ENCODE results near the gene NPR2.

NPR2 gene

GRCh38 chr9:35839926-35840325, 48.5 kb downstream of the NPR2 start:
- FAIRE-seq (no peak), DNase-seq (ENCODE audit: insufficient read length, low spot score) (no peak)
- TF ChIP-seq POLR2A (IDR thresholded peaks at IDR 0.05; ENCODE audit: low read depth, low read length), result no peak

- no peak for DNase-seq (ENCODE audit: insufficient read length, low spot score)
- no peak for FAIRE-seq
- TF ChIP-seq POLR2A (IDR thresholded peaks at IDR 0.05; ENCODE audit: low read depth, low read length), result no peak
These were observed 49.7 kb downstream of the NPR2 start for GRCh38 chr9:35840881-35841644.

- FAIRE-seq (no peak), DNase-seq (ENCODE audit: insufficient read length, low spot score) (no peak)
- no peak for TF ChIP-seq POLR2A (IDR thresholded peaks at IDR 0.05; ENCODE audit: low read depth, low read length)
These were observed 50.2 kb downstream of the NPR2 start for GRCh38 chr9:35841645-35841900.

GRCh38 chr9:35842020-35842745, 50.8 kb downstream of the NPR2 start:
- DNase-seq (ENCODE audit: insufficient read length, low spot score), result no peak
- no peak for FAIRE-seq
- no peak for TF ChIP-seq POLR2A (IDR thresholded peaks at IDR 0.05; ENCODE audit: low read depth, low read length)

- TF ChIP-seq POLR2A (IDR thresholded peaks at IDR 0.05; ENCODE audit: low read depth, low read length), result no peak
- FAIRE-seq, result no peak
- no peak for DNase-seq (ENCODE audit: insufficient read length, low spot score)
These were observed 51.4 kb downstream of the NPR2 start for GRCh38 chr9:35842795-35843194.

- DNase-seq (ENCODE audit: insufficient read length, low spot score) (peak; percentile 63), FAIRE-seq (no peak)
- no peak for TF ChIP-seq POLR2A (IDR thresholded peaks at IDR 0.05; ENCODE audit: low read depth, low read length)
These were observed 53.4 kb downstream of the NPR2 start for GRCh38 chr9:35844628-35845270.

GRCh38 chr9:35845824-35846771, 54.7 kb downstream of the NPR2 start:
- FAIRE-seq, result no peak
- no peak for DNase-seq (ENCODE audit: insufficient read length, low spot score)
- no peak for TF ChIP-seq POLR2A (IDR thresholded peaks at IDR 0.05; ENCODE audit: low read depth, low read length)

- no peak for TF ChIP-seq POLR2A (IDR thresholded peaks at IDR 0.05; ENCODE audit: low read depth, low read length)
- DNase-seq (ENCODE audit: insufficient read length, low spot score), result peak; percentile 68
- FAIRE-seq, result peak; percentile 84
These were observed 56.6 kb downstream of the NPR2 start for GRCh38 chr9:35847792-35848572.

GRCh38 chr9:35852267-35852815, 61.0 kb downstream of the NPR2 start:
- no peak for FAIRE-seq
- TF ChIP-seq POLR2A (IDR thresholded peaks at IDR 0.05; ENCODE audit: low read depth, low read length), result no peak
- DNase-seq (ENCODE audit: insufficient read length, low spot score), result no peak

GRCh38 chr9:35852876-35853865, 61.8 kb downstream of the NPR2 start:
- no peak for FAIRE-seq
- no peak for TF ChIP-seq POLR2A (IDR thresholded peaks at IDR 0.05; ENCODE audit: low read depth, low read length)

GRCh38 chr9:35854091-35854762, 62.8 kb downstream of the NPR2 start:
- DNase-seq (ENCODE audit: insufficient read length, low spot score) (no peak), FAIRE-seq (no peak)
- TF ChIP-seq POLR2A (IDR thresholded peaks at IDR 0.05; ENCODE audit: low read depth, low read length), result no peak

More at GRCh38 chr9:35852876-35853865, 61.8 kb downstream of the NPR2 start:
- DNase-seq (ENCODE audit: insufficient read length, low spot score), result no peak
